DND-41 (cell line): ENCODE measurements around the gene ATP2A3.
A peak's percentile ranks its signal among the peaks of the same experiment; 100 is the strongest.

Experiments
- ATAC-seq: fragments of 200-7000 bp; cut with Tn5 transposase; 3 replicates; pipeline ENCODE4 v1.9.1; 2021; ENCODE audit warnings: low read depth; ENCODE audit not compliant: insufficient read depth
- DNase-seq: peaks from one replicate; pipeline ENCODE4 v3.0.0-alpha.2; 2020
- H2AFZ ChIP-seq: 2 replicates; pipeline ENCODE4 v1.6.0; 2012; ENCODE audit warnings: low read depth, low read length
- H3K27ac ChIP-seq: 2 replicates; pipeline ENCODE4 v1.5.1; 2012; ENCODE audit warnings: low read length, inconsistent platforms
- H3K27me3 ChIP-seq: fragments of 200-600 bp; sonication (generic); 2 replicates; pipeline ENCODE4 v1.6.0; 2012; ENCODE audit warnings: low read length, mild to moderate bottlenecking, inconsistent platforms; ENCODE audit not compliant: insufficient read depth, poor library complexity
- H3K36me3 ChIP-seq: 2 replicates; pipeline ENCODE4 v1.5.1; 2012; ENCODE audit warnings: low read length, inconsistent platforms; ENCODE audit not compliant: insufficient read depth
- H3K4me1 ChIP-seq: 2 replicates; pipeline ENCODE4 v1.5.1; 2012; ENCODE audit warnings: mild to moderate bottlenecking, low read length; ENCODE audit not compliant: insufficient read depth
- H3K4me2 ChIP-seq: 2 replicates; pipeline ENCODE4 v1.6.0; 2012; ENCODE audit warnings: mild to moderate bottlenecking, moderate library complexity, low read length, inconsistent platforms; ENCODE audit not compliant: insufficient read depth
- H3K4me3 ChIP-seq, 2 experiments: fragments of 200-600 bp in 1 of 2; shearing (Covaris generic) in 1 of 2; 2 replicates each; pipeline ENCODE4 v1.5.1; 2012 to 2016; ENCODE audit warnings: inconsistent platforms in 2 of 2, low read length in 2 of 2, mild to moderate bottlenecking in 2 of 2, low read depth in 1 of 2, moderate library complexity in 1 of 2
- H3K79me2 ChIP-seq: 2 replicates; pipeline ENCODE4 v1.6.0; 2012; ENCODE audit warnings: low read length, inconsistent platforms; ENCODE audit not compliant: insufficient read depth
- H3K9ac ChIP-seq: 2 replicates; pipeline ENCODE4 v1.6.0; 2012; ENCODE audit warnings: low read depth, mild to moderate bottlenecking, inconsistent platforms, low read length, moderate library complexity
- H3K9me3 ChIP-seq: 2 replicates; pipeline ENCODE4 v1.5.1; 2012; ENCODE audit warnings: low read length, moderate library complexity, mild to moderate bottlenecking, inconsistent platforms; ENCODE audit not compliant: insufficient read depth, severe bottlenecking
- H4K20me1 ChIP-seq: 2 replicates; pipeline ENCODE4 v1.6.0; 2012; ENCODE audit warnings: low read length; ENCODE audit not compliant: insufficient read depth
- CTCF ChIP-seq: IDR thresholded peaks from 2 replicates; pipeline ENCODE4 v1.5.1; 2012; ENCODE audit warnings: borderline replicate concordance, low read length, moderate library complexity, mild to moderate bottlenecking; ENCODE audit not compliant: poor library complexity, severe bottlenecking; ENCODE audit errors: extremely low read depth
- EZH2 ChIP-seq: IDR thresholded peaks from 3 replicates; pipeline ENCODE4 v1.6.1; 2012; ENCODE audit warnings: borderline replicate concordance, low read depth, mild to moderate bottlenecking, moderate library complexity, low read length, inconsistent platforms; ENCODE audit not compliant: severe bottlenecking

Gene ATP2A3

GRCh38 chr17:3911271-3912053 is 52.8 kb downstream of the ATP2A3 start:
- H3K4me1 ChIP-seq = peaks cover 33% of the 10 kb centered on the region
- ATAC-seq = peak; percentile 93
- peak overlapping the region; percentile 66 for H3K27ac ChIP-seq
- no peaks in the 10 kb centered on the region for H3K36me3 ChIP-seq
- H4K20me1 ChIP-seq = no peaks in the 10 kb centered on the region
- DNase-seq = peak; percentile 92
- H3K9ac ChIP-seq = peak overlapping the region; percentile 39
- H3K4me3 ChIP-seq = peak overlapping the region in 1 of 2 experiments; percentile 45; a peak in 2 of 4 replicates
- no peaks in the 10 kb centered on the region for H3K79me2 ChIP-seq
- H3K9me3 ChIP-seq = no peaks in the 10 kb centered on the region
- peak overlapping the region; percentile 62 for H3K4me2 ChIP-seq
- H2AFZ ChIP-seq = 0 out of 2 replicates have a peak overlapping the region, but pooled peaks have one; percentile 19
- H3K27me3 ChIP-seq = no peaks in the 10 kb centered on the region
- TF ChIP-seq CTCF (peak; percentile 24), EZH2 (no peak)

DNA sequence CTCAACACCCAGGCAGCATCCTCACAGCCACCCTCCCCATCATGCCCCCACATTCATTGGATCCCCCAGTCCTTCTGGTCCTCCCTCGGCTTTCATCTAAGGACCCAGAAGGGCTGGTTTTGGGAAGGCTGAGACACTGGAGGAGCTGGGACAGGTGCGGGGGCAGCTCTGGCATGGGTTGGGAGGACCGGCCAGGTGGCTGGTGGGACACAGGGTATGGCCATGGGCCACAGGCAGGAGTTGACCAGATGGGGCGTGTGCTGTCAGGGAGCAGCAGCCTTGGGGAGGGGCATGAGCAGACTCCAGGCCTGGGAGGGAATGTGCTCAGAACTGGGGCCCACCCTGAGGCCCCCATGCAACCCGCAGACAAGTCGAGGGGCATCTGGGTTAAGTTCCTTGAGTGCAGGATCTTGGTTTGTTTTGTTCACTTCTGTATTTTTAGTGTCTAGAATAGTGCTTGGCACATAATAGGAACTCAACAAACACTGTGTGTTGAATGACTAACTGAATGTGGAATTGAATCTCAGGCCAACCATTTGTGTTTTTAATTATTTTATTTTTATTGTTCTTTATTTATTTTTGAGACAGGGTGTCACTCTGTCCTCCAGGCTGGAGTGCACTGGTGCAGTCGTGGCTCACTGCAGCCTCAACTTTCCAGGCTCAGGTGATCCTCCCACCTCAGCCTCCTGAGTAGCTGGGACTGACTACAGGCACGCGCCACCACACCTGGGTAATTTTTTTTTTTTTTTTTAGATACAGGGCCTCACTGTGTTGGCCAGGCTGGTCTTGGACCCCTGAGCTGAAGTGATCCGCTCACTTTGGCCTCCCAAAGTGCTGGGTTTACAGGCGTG is 53.6 kb downstream of the ATP2A3 start:
- Histone ChIP-seq H3K4me1 (peaks cover 28% of the 10 kb centered on the region), H3K79me2 (no peaks in the 10 kb centered on the region), H3K4me3 (peak overlapping the region in 1 of 2 experiments; percentile 45; a peak in 1 of 4 replicates), H3K9me3 (no peaks in the 10 kb centered on the region), H3K9ac (peak overlapping the region; percentile 39), H4K20me1 (no peaks in the 10 kb centered on the region), H3K27me3 (no peaks in the 10 kb centered on the region), H3K27ac (peak overlapping the region; percentile 66), H3K36me3 (no peaks in the 10 kb centered on the region), H3K4me2 (peak overlapping the region; percentile 62), H2AFZ (0 out of 2 replicates have a peak overlapping the region, but pooled peaks have one; percentile 19)
- DNase-seq (no peak), ATAC-seq (no peak)
- TF ChIP-seq CTCF (no peak), EZH2 (no peak)

DNA sequence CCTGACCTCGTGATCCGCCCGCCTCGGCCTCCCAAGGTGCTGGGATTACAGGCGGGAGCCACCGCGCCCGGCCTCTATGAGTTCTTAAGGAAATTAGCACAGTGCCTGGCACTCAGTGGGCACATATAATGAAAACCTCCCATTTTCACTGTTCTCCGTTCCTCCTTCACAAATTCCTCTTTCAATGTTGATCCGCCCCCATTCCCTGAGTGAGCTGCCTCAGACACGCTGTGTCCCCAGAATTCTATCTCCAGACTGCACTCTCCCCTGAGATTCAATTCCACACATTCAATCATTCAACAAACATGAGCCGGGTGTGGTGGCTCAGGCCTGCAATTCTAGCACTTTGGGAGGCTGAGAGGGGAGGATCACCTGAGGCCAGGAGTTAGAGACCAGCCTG is 55.0 kb downstream of the ATP2A3 start:
- TF ChIP-seq CTCF = no peak
- TF ChIP-seq EZH2 = no peak
- ATAC-seq = no peak
- Histone ChIP-seq H3K79me2 (no peaks in the 10 kb centered on the region), H2AFZ (no peak overlapping the region), H3K4me1 (peaks cover 37% of the 10 kb centered on the region), H3K4me3 (no peak overlapping the region), H3K27me3 (no peaks in the 10 kb centered on the region), H4K20me1 (no peaks in the 10 kb centered on the region), H3K27ac (no peak overlapping the region), H3K4me2 (no peak overlapping the region), H3K9me3 (no peaks in the 10 kb centered on the region), H3K9ac (no peak overlapping the region), H3K36me3 (no peaks in the 10 kb centered on the region)
- no peak for DNase-seq
